ENCODE results near the gene VEZF1. TPM values are rescaled to one million over a fixed set of nuclear protein-coding genes. Genes with fewer than 3 reads are reported as not detected.
A peak's percentile ranks its signal among the peaks of the same experiment; 100 is the strongest.
"Not testable (repeated sequence)": the region's sequence is repeated elsewhere in the genome, so short reads cannot be mapped to it uniquely, and the experiment has no call there.

Gene VEZF1
- total RNA-seq, 2 experiments from 2014 or later = 54.0 to 57.8 TPM

- ATAC-seq (ENCODE audit: low read depth) = no peak
- DNase-seq = no peak
- Mint-ChIP-seq H3K4me3 (no peak overlapping the region), H3K9me3 (no peaks in the 10 kb centered on the region), H3K36me3 (peaks cover 35% of the 10 kb centered on the region), H3K27ac (no peak overlapping the region), H3K27me3 (no peaks in the 10 kb centered on the region), H3K4me1 (peaks cover 15% of the 10 kb centered on the region)
- POLR2A ChIA-PET = interaction anchor here (0.7 to 1.2 kb wide), 2 partner anchors 14 to 30 kb away, joined by 3 read pairs; no protein-coding TSS in a partner anchor
Observed at GRCh38 chr17:57979076-57979475, 9.0 kb downstream of the VEZF1 start.

- Mint-ChIP-seq H3K4me1 (peaks cover 5% of the 10 kb centered on the region), H3K36me3 (peaks cover 26% of the 10 kb centered on the region), H3K9me3 (no peaks in the 10 kb centered on the region), H3K27me3 (no peaks in the 10 kb centered on the region), H3K27ac (no peak overlapping the region), H3K4me3 (no peak overlapping the region)
- ATAC-seq (ENCODE audit: low read depth) = no peak
- POLR2A ChIA-PET = interaction anchor here (0.5 to 1.2 kb wide), 2 partner anchors 31 to 33 kb away, joined by 4 read pairs; partner anchors contain the start of gene SRSF1
- DNase-seq = no peak
Observed at GRCh38 chr17:57976594-57976993, 11.5 kb downstream of the VEZF1 start.

GRCh38 chr17:57975044-57975443 lies 13.0 kb downstream of the VEZF1 start:
- no peak for DNase-seq
- Mint-ChIP-seq H3K4me1 (peaks cover 1% of the 10 kb centered on the region), H3K36me3 (peaks cover 23% of the 10 kb centered on the region), H3K27me3 (no peaks in the 10 kb centered on the region), H3K4me3 (no peak overlapping the region), H3K9me3 (no peaks in the 10 kb centered on the region), H3K27ac (no peak overlapping the region)
- POLR2A ChIA-PET = interaction anchor here (0.8 kb wide), 1 partner anchor 127 kb away, joined by 3 read pairs; no protein-coding TSS in a partner anchor
- ATAC-seq (ENCODE audit: low read depth) = no peak

- H3K27ac Mint-ChIP-seq; H3K9me3 Mint-ChIP-seq; H3K27me3 Mint-ChIP-seq; ATAC-seq (ENCODE audit: low read depth); H3K4me1 Mint-ChIP-seq; H3K4me3 Mint-ChIP-seq; DNase-seq: not testable (repeated sequence)
- POLR2A ChIA-PET = interaction anchor here (0.8 kb wide), 1 partner anchor 126 kb away, joined by 3 read pairs; no protein-coding TSS in a partner anchor
- peaks cover 22% of the 10 kb centered on the region for H3K36me3 Mint-ChIP-seq
Observed at GRCh38 chr17:57974053-57974824, 13.8 kb downstream of the VEZF1 start.

GRCh38 chr17:57972151-57972550 lies 15.9 kb downstream of the VEZF1 start:
- POLR2A ChIA-PET = no interaction called here
- no peak for DNase-seq
- Mint-ChIP-seq H3K4me1 (no peaks in the 10 kb centered on the region), H3K27ac (no peak overlapping the region), H3K27me3 (no peaks in the 10 kb centered on the region), H3K36me3 (peaks cover 13% of the 10 kb centered on the region), H3K9me3 (no peaks in the 10 kb centered on the region), H3K4me3 (no peak overlapping the region)
- ATAC-seq (ENCODE audit: low read depth) = no peak

- POLR2A ChIA-PET = interaction anchor here (1.5 kb wide), 1 partner anchor 25 kb away, joined by 3 read pairs; no protein-coding TSS in a partner anchor
- DNase-seq (no peak), ATAC-seq (ENCODE audit: low read depth) (no peak)
- Mint-ChIP-seq H3K4me1 (no peaks in the 10 kb centered on the region), H3K36me3 (peaks cover 13% of the 10 kb centered on the region), H3K4me3 (no peak overlapping the region), H3K27me3 (no peaks in the 10 kb centered on the region), H3K27ac (no peak overlapping the region), H3K9me3 (no peaks in the 10 kb centered on the region)
Observed at GRCh38 chr17:57971572-57971971, 16.5 kb downstream of the VEZF1 start.

GRCh38 chr17:57970710-57971109 lies 17.3 kb downstream of the VEZF1 start:
- Mint-ChIP-seq H3K27me3 (no peaks in the 10 kb centered on the region), H3K4me3 (no peak overlapping the region), H3K9me3 (no peaks in the 10 kb centered on the region), H3K36me3 (peaks cover 6% of the 10 kb centered on the region), H3K27ac (peak overlapping the region; percentile 15), H3K4me1 (no peaks in the 10 kb centered on the region)
- POLR2A ChIA-PET = interaction anchor here (1.5 kb wide), 1 partner anchor 26 kb away, joined by 3 read pairs; no protein-coding TSS in a partner anchor
- no peak for DNase-seq
- ATAC-seq (ENCODE audit: low read depth) = no peak

GRCh38 chr17:57968456-57968855 lies 19.6 kb downstream of the VEZF1 start:
- ATAC-seq (ENCODE audit: low read depth) (no peak), DNase-seq (no peak)
- Mint-ChIP-seq H3K4me3 (no peak overlapping the region), H3K9me3 (no peaks in the 10 kb centered on the region), H3K36me3 (no peaks in the 10 kb centered on the region), H3K27me3 (peaks cover 8% of the 10 kb centered on the region), H3K4me1 (no peaks in the 10 kb centered on the region), H3K27ac (no peak overlapping the region)
- POLR2A ChIA-PET = no interaction called here

GRCh38 chr17:57966875-57967274 lies 21.2 kb downstream of the VEZF1 start:
- POLR2A ChIA-PET = no interaction called here
- Mint-ChIP-seq H3K36me3 (no peaks in the 10 kb centered on the region), H3K4me3 (no peak overlapping the region), H3K27me3 (peaks cover 13% of the 10 kb centered on the region), H3K27ac (no peak overlapping the region), H3K9me3 (no peaks in the 10 kb centered on the region), H3K4me1 (no peaks in the 10 kb centered on the region)
- no peak for DNase-seq
- ATAC-seq (ENCODE audit: low read depth) = no peak

GRCh38 chr17:57966246-57966645 lies 21.8 kb downstream of the VEZF1 start:
- Mint-ChIP-seq H3K27ac (no peak overlapping the region), H3K36me3 (no peaks in the 10 kb centered on the region), H3K9me3 (no peaks in the 10 kb centered on the region), H3K4me3 (no peak overlapping the region), H3K27me3 (peaks cover 14% of the 10 kb centered on the region), H3K4me1 (no peaks in the 10 kb centered on the region)
- POLR2A ChIA-PET = no interaction called here
- ATAC-seq (ENCODE audit: low read depth) = no peak
- no peak for DNase-seq

- Mint-ChIP-seq H3K9me3 (no peaks in the 10 kb centered on the region), H3K27me3 (peaks cover 20% of the 10 kb centered on the region), H3K4me1 (no peaks in the 10 kb centered on the region), H3K27ac (no peak overlapping the region), H3K4me3 (no peak overlapping the region), H3K36me3 (no peaks in the 10 kb centered on the region)
- no peak for ATAC-seq (ENCODE audit: low read depth)
- POLR2A ChIA-PET = no interaction called here
- no peak for DNase-seq
Observed at GRCh38 chr17:57965521-57966160, 22.4 kb downstream of the VEZF1 start.

- POLR2A ChIA-PET = no interaction called here
- no peaks in the 10 kb centered on the region for H3K4me1 Mint-ChIP-seq
- no peak overlapping the region for H3K4me3 Mint-ChIP-seq
- ATAC-seq (ENCODE audit: low read depth) (no peak), DNase-seq (no peak)
- H3K9me3 Mint-ChIP-seq = no peaks in the 10 kb centered on the region
- no peaks in the 10 kb centered on the region for H3K36me3 Mint-ChIP-seq
- H3K27ac Mint-ChIP-seq = no peak overlapping the region
- peaks cover 35% of the 10 kb centered on the region for H3K27me3 Mint-ChIP-seq
Observed at GRCh38 chr17:57963149-57963511, 24.9 kb downstream of the VEZF1 start.

- peaks cover 41% of the 10 kb centered on the region for H3K27me3 Mint-ChIP-seq
- no peak overlapping the region for H3K27ac Mint-ChIP-seq
- POLR2A ChIA-PET = no interaction called here
- ATAC-seq (ENCODE audit: low read depth) = no peak
- no peaks in the 10 kb centered on the region for H3K4me1 Mint-ChIP-seq
- DNase-seq = no peak
- H3K9me3 Mint-ChIP-seq = no peaks in the 10 kb centered on the region
- H3K4me3 Mint-ChIP-seq = no peak overlapping the region
- no peaks in the 10 kb centered on the region for H3K36me3 Mint-ChIP-seq
Observed at GRCh38 chr17:57962279-57963148, 25.5 kb downstream of the VEZF1 start.
